RWPE1 (cell line): Measurements from ENCODE around the gene KAZALD1.

Experiments
- CTCF ChIA-PET: fragments of 350-600 bp; sonication (Branson Sonifier 250); formaldehyde crosslinking; extraction: SDS; loops from one replicate; lab custom pipeline; 2021; lab: Yijun Ruan, JAX
- POLR2A ChIA-PET: fragments of 400-600 bp; formaldehyde crosslinking; extraction: SDS; loops from one replicate; lab custom pipeline; 2020; ENCODE audit warnings: antibody characterized with exemption; ENCODE audit not compliant: low non-redundant PET; lab: Yijun Ruan, JAX
- DNase-seq: peaks from one replicate; pipeline ENCODE4 v3.0.0; 2012; ENCODE audit warnings: low spot score
- H3K27ac ChIP-seq: fragments of 450-650 bp; 2 replicates; pipeline ENCODE4 v1.5.1; 2017
- CTCF ChIP-seq: fragments of 450-650 bp; conservative IDR thresholded peaks from 2 replicates; pipeline ENCODE4 v1.5.1; 2017; ENCODE audit warnings: low read depth, mild to moderate bottlenecking

Gene KAZALD1

GRCh38 chr10:101112799-101113594 is 51.2 kb downstream of the KAZALD1 start:
- no peak for TF ChIP-seq CTCF
- H3K27ac ChIP-seq: no peak overlapping the region
- no peak for DNase-seq
- CTCF ChIA-PET: interaction anchor here (0.7 kb wide), 1 partner anchor 17 kb away, joined by 4 read pairs; no protein-coding TSS in a partner anchor
- POLR2A ChIA-PET: interaction anchor here (0.6 kb wide), 2 partner anchors 13 to 42 kb away, joined by 3 read pairs; no protein-coding TSS in a partner anchor

GRCh38 chr10:101113890-101114403 is 52.2 kb downstream of the KAZALD1 start:
- no peak overlapping the region for H3K27ac ChIP-seq
- CTCF ChIA-PET: no interaction called here
- TF ChIP-seq CTCF: no peak
- POLR2A ChIA-PET: no interaction called here
- DNase-seq: no peak

DNA sequence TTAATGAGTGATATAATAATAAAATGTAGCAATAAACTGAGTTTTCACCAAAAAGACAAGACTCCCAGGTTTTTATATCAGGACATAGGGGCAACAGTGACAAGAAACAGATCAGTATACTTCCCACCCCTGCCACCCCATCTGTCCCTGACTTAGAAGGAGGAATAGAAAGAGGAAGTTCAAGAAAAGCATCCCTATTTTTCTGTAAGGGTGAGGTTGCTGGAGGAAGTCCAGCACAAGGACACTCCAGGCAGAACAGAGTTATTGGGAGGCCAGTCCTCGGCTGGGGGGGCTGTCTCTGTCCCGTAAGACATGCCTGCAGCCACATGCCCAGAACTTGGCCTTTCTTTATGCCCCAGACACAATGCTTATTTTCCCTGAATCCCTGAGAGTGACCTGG is 52.9 kb downstream of the KAZALD1 start:
- no peak for DNase-seq
- ChIA-PET CTCF (interaction anchor here (1.1 kb wide), 1 partner anchor 28 kb away, joined by 6 read pairs; no protein-coding TSS in a partner anchor), POLR2A (no interaction called here)
- no peak overlapping the region for H3K27ac ChIP-seq
- TF ChIP-seq CTCF: no peak
